GM12878 (cell line): Measurements from ENCODE around the gene ANO6.

Experiments
- ATF3 ChIP-seq: IDR thresholded peaks from 2 replicates; pipeline ENCODE4 v1.6.1; 2011; ENCODE audit warnings: low read depth, mild to moderate bottlenecking, low read length, moderate library complexity, borderline replicate concordance; ENCODE audit errors: extremely low read depth
- CBX3 ChIP-seq: fragments of 200-600 bp; sonication (generic); IDR thresholded peaks from 2 replicates; pipeline ENCODE4 v1.6.1; 2016; ENCODE audit warnings: low read depth, borderline replicate concordance
- CTCF ChIP-seq, 3 experiments: IDR thresholded peaks in 2 of 3; conservative IDR thresholded peaks in 1 of 3; 2 replicates each; pipeline ENCODE4 v1.5.1; 2011; ENCODE audit warnings: low read depth in 3 of 3, low read length in 3 of 3, mild to moderate bottlenecking in 3 of 3, control low read depth in 2 of 3, moderate library complexity in 2 of 3, inconsistent platforms in 1 of 3, mixed read lengths in 1 of 3; ENCODE audit not compliant: control insufficient read depth in 2 of 3, insufficient read depth in 1 of 3; ENCODE audit errors: extremely low read depth in 1 of 3
- NBN ChIP-seq: fragments of 450-650 bp; IDR thresholded peaks from 2 replicates; pipeline ENCODE4 v1.6.1; 2016
- PML ChIP-seq: IDR thresholded peaks from 2 replicates; pipeline ENCODE4 v1.6.1; 2012; ENCODE audit warnings: low read length, inconsistent platforms
- POLR2A ChIP-seq: IDR thresholded peaks from 2 replicates; pipeline ENCODE4 v1.6.1; 2011; ENCODE audit warnings: low read depth, mild to moderate bottlenecking, low read length
- RELA ChIP-seq: fragments of 450-650 bp; IDR thresholded peaks from 2 replicates; pipeline ENCODE4 v1.8.0; 2014; ENCODE audit warnings: borderline replicate concordance; ENCODE audit not compliant: partially characterized antibody
- YY1 ChIP-seq: IDR thresholded peaks from 2 replicates; pipeline ENCODE4 v1.6.1; 2011; ENCODE audit warnings: low read depth, mild to moderate bottlenecking, low read length

DNA sequence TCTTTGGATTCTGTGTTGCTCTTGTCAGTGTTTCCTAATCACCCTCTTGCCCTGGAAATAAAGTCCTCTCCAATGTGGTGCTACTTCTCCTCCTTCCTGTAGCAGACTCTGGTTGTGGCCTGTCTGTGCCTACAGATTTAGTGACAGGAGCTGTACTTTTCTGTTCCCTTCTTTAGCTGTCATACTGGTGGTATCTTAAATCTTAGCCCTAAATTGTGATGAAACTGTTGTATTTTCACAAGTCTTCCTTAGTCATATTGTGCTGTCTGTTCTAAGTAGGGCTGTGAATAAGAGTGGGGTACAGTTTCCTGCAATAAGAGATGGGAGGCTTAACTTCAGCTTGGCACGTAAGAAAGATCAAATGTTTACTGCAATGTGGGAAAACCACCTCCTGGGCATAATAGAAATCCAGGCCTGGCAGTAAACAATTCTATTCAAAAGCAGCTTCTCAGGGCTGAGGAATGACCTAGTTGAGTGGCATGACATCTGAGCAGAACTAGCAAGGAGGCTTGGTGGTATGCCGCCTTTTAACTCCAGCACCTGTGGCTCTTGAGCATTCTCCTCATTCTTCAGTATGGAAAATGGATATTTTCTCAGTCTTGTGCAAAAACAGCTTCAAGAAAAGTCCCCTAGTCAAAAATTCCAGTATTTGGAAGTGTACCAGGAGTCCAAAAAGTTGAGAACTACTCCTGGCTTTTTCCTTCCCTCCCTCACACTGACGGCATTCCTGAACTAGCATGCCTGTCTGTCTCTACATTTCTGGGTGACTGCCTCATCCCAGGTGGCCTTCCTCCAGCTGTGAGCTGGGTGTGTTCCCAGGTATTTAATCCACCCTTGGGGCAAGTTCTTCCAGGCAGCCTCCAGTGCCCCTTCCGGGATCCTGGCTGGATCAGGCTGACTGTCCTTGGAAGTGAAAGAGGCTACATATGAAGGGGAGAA lies 19.5 kb downstream of the ANO6 start:
- TF ChIP-seq PML = no peak
- no peak for TF ChIP-seq CTCF (IDR thresholded peaks at IDR 0.05 in 2 of 3, conservative IDR thresholded peaks at IDR 0.05 in 1 of 3; ENCODE audit: control insufficient read depth in 2 of 3, extremely low read depth in 1 of 3, insufficient read depth in 1 of 3, low read depth in 3 of 3, low read length in 3 of 3)
- no peak for TF ChIP-seq CBX3
- no peak for TF ChIP-seq YY1
- TF ChIP-seq POLR2A = no peak
- TF ChIP-seq RELA = no peak
- TF ChIP-seq NBN = no peak
- TF ChIP-seq ATF3 = no peak
